ENCODE measurements around the gene ACTN1. TPM values are rescaled to one million over a fixed set of nuclear protein-coding genes. Genes with fewer than 3 reads are reported as not detected.

The ACTN1 gene
- total and polyA plus RNA-seq, 3 donors from 2014 or later, result 51.0 to 82.3 (median 69.5) TPM

DNA sequence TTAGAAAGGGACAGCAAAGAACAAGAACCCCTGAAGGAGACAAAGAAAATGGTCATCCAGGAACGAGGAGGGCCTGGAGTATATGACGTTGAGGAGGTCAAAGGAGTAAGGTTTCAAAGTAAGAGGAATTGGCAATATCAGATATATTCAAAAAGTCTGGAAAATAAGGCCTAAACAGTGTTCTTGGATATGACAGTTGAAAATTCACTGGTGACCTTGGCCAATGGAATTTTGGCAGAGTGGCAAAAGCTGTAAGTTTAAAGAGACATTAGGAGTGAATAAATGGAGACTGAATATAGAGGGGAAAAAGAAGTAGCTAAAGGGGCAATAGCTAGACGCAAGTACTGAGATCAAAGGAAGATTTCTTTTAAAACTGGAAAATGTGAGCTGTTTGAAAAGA, 4.1 kb upstream of the ACTN1 start:
- no peak for TF ChIP-seq POLR2A (IDR thresholded peaks at IDR 0.05)
- TF ChIP-seq, protein P1, sequence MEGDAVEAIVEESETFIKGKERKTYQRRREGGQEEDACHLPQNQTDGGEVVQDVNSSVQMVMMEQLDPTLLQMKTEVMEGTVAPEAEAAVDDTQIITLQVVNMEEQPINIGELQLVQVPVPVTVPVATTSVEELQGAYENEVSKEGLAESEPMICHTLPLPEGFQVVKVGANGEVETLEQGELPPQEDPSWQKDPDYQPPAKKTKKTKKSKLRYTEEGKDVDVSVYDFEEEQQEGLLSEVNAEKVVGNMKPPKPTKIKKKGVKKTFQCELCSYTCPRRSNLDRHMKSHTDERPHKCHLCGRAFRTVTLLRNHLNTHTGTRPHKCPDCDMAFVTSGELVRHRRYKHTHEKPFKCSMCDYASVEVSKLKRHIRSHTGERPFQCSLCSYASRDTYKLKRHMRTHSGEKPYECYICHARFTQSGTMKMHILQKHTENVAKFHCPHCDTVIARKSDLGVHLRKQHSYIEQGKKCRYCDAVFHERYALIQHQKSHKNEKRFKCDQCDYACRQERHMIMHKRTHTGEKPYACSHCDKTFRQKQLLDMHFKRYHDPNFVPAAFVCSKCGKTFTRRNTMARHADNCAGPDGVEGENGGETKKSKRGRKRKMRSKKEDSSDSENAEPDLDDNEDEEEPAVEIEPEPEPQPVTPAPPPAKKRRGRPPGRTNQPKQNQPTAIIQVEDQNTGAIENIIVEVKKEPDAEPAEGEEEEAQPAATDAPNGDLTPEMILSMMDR (IDR thresholded peaks at IDR 0.05), result no peak
- H3K4me3 ChIP-seq, result no peak overlapping the region
- peaks cover 24% of the 10 kb centered on the region for H3K4me1 ChIP-seq
- no peaks in the 10 kb centered on the region for H3K9me3 ChIP-seq
- no peak for DNase-seq
- no peaks in the 10 kb centered on the region for H3K27me3 ChIP-seq
- H3K36me3 ChIP-seq (ENCODE audit: low read depth, missing control alignments), result no peaks in the 10 kb centered on the region
- WGBS, 2 donors, result 41 to 45% methylated on average over 3 of the region's 3 CpGs
- H3K27ac ChIP-seq, result peak overlapping the region in 1 of 2 donors; percentile 60
- intact Hi-C loops (cut with DNase I; ENCODE audit: low total_unique reads), result no loop called here

DNA sequence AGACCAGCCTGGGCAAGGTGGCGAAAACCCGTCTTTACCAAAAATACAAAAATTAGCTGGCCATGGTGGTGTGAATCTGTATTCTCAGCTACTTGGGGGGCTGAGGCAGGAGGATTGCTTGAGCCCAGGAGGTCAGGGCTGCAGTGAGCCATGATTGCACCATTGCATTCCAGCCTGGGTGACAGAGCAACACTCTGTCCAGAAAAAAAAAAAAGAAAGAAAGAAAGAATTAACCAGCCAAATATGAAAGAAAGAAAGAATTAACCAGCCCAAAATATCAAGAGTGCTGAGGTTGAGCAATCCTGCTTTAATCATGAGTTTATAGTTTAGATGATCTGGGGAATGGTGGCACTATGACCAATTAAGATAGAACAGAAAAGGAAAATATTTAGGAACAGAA, 3.5 kb upstream of the ACTN1 start:
- no peak for DNase-seq
- 70 to 94% methylated on average over 2 of the region's 2 CpGs for WGBS, 2 donors
- peak overlapping the region in 1 of 2 donors; percentile 60 for H3K27ac ChIP-seq
- intact Hi-C loops (cut with DNase I; ENCODE audit: low total_unique reads), result no loop called here
- no peak for TF ChIP-seq POLR2A (IDR thresholded peaks at IDR 0.05)
- TF ChIP-seq, protein P1 (IDR thresholded peaks at IDR 0.05), result no peak
- H3K4me3 ChIP-seq, result no peak overlapping the region
- H3K4me1 ChIP-seq, result peaks cover 24% of the 10 kb centered on the region
- no peaks in the 10 kb centered on the region for H3K27me3 ChIP-seq
- H3K36me3 ChIP-seq (ENCODE audit: low read depth, missing control alignments), result no peaks in the 10 kb centered on the region
- no peaks in the 10 kb centered on the region for H3K9me3 ChIP-seq

DNA sequence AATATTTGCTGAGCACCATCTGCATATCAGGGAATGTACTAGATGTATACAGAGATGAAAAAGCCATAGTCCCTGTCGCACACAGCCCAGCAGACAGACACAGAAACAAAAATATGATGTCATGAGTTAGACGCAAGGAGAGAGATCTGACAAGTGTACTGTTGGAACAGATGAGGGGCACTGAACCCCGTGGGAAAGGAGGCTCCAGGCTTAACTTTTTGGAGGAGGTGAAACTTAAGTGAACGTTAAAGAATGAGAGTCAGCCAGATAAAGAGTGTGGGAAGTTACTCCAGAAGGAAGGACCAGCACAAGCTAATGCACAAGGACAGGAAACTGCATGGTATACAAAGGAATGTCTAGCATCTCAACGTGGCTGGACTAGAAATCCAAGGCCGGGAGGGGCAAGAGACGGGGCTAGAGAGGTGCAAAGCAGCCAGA, 2.5 kb upstream of the ACTN1 start:
- no peaks in the 10 kb centered on the region for H3K36me3 ChIP-seq (ENCODE audit: low read depth, missing control alignments)
- no peak overlapping the region for H3K4me3 ChIP-seq
- TF ChIP-seq, protein P1 (IDR thresholded peaks at IDR 0.05), result no peak
- TF ChIP-seq POLR2A (IDR thresholded peaks at IDR 0.05), result no peak
- H3K4me1 ChIP-seq, result peaks cover 30% of the 10 kb centered on the region
- H3K9me3 ChIP-seq, result no peaks in the 10 kb centered on the region
- no peaks in the 10 kb centered on the region for H3K27me3 ChIP-seq
- no peak overlapping the region for H3K27ac ChIP-seq
- no peak for DNase-seq
- intact Hi-C loops (cut with DNase I; ENCODE audit: low total_unique reads), result no loop called here
- 62 to 71% methylated on average over 7 of the region's 7 CpGs for WGBS, 2 donors

DNA sequence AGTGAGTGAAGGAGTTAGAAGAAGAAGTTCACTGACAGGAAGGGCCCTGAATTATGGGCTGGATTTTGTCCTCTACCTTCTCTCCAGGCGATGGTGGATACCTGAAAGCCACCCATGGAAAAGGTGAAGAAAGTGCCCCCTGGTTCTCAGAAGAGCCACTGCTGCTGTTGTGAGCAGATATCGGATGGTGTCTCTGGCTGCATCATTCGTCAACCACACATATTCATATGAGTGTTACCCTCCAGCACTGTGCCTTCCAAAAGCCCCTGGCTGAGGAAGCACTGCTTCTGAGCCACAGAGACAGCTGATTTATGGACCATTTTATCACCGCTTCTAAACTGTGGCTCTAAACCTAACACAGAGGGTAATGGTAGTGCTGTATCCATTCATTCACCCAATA, 2.0 kb upstream of the ACTN1 start:
- no peak overlapping the region for H3K4me3 ChIP-seq
- no peak for TF ChIP-seq POLR2A (IDR thresholded peaks at IDR 0.05)
- TF ChIP-seq, protein P1 (IDR thresholded peaks at IDR 0.05), result no peak
- no peak for DNase-seq
- H3K36me3 ChIP-seq (ENCODE audit: low read depth, missing control alignments), result no peaks in the 10 kb centered on the region
- H3K9me3 ChIP-seq, result no peaks in the 10 kb centered on the region
- no peaks in the 10 kb centered on the region for H3K27me3 ChIP-seq
- peaks cover 30% of the 10 kb centered on the region for H3K4me1 ChIP-seq
- WGBS, 2 donors, result 90 to 94% methylated on average over 4 of the region's 4 CpGs
- intact Hi-C loops (cut with DNase I; ENCODE audit: low total_unique reads), result no loop called here
- no peak overlapping the region for H3K27ac ChIP-seq

- DNase-seq, result no peak
- WGBS, 2 donors, result 7 to 13% methylated on average over 36 to 39 of the region's 44 CpGs
- Histone ChIP-seq H3K27ac (peak overlapping the region; percentile 92), H3K27me3 (no peaks in the 10 kb centered on the region), H3K9me3 (no peaks in the 10 kb centered on the region), H3K36me3 (ENCODE audit: low read depth, missing control alignments) (no peaks in the 10 kb centered on the region), H3K4me1 (peaks cover 31% of the 10 kb centered on the region), H3K4me3 (peak overlapping the region; percentile 80 to 88)
- TF ChIP-seq, protein P1 (IDR thresholded peaks at IDR 0.05), result no peak
- no peak for TF ChIP-seq POLR2A (IDR thresholded peaks at IDR 0.05)
- intact Hi-C loops (cut with DNase I; ENCODE audit: low total_unique reads), result no loop called here
These were observed 785 bp upstream of the ACTN1 start for GRCh38 chr14:68979722-68980451.
